Right atrium auricular region (tissue), 2 donors: ENCODE results near the gene TPGS1. TPM values are rescaled to one million over a fixed set of nuclear protein-coding genes. Genes with fewer than 3 reads are reported as not detected.

ENCODE experiments used
- DNase-seq: peaks from one replicate; pipeline ENCODE4 v3.0.0-alpha.2; 2019; ENCODE audit warnings: low spot score
- H3K27ac ChIP-seq, 2 donors: fragments of 200-600 bp; sonication (generic); 1 replicate in 1 of 2; 2 replicates in 1 of 2; pipeline ENCODE4 v1.5.1; 2016 to 2019
- H3K27me3 ChIP-seq, 2 donors: fragments of 200-600 bp; sonication (generic); one replicate each; pipeline versions ENCODE4 v1.5.1 to v1.6.0; 2017 to 2019
- H3K36me3 ChIP-seq: fragments of 200-600 bp; sonication (generic); one replicate; pipeline ENCODE4 v1.5.1; 2016
- H3K4me1 ChIP-seq, 2 donors: fragments of 200-600 bp; sonication (generic); one replicate each; pipeline versions ENCODE4 v1.5.1 to v1.6.0; 2017 to 2019
- H3K4me3 ChIP-seq, 2 donors: fragments of 200-600 bp; sonication (generic); 1 replicate in 1 of 2; 2 replicates in 1 of 2; pipeline ENCODE4 v1.5.1; 2017 to 2019; ENCODE audit warnings: mild to moderate bottlenecking in 1 of 2, moderate library complexity in 1 of 2
- H3K9me3 ChIP-seq, 2 donors: fragments of 200-600 bp; sonication (generic); one replicate each; pipeline ENCODE4 v1.5.1; 2019
- CTCF ChIP-seq, 2 donors: fragments of 200-600 bp; sonication (generic); IDR thresholded peaks; one replicate each; pipeline ENCODE4 v1.5.1; 2019; ENCODE audit warnings: antibody characterized with exemption in 2 of 2
- total RNA-seq, 2 donors: library from RNA; depleted of rRNA; stranded (reverse); fragments of >200 nt; gene quantifications; one replicate each; pipeline ENCODE4 v1.1.0, GENCODE V29; 2016

The TPGS1 gene
- total RNA-seq, 2 donors from 2014 or later = 30.3 to 33.2 TPM

DNA sequence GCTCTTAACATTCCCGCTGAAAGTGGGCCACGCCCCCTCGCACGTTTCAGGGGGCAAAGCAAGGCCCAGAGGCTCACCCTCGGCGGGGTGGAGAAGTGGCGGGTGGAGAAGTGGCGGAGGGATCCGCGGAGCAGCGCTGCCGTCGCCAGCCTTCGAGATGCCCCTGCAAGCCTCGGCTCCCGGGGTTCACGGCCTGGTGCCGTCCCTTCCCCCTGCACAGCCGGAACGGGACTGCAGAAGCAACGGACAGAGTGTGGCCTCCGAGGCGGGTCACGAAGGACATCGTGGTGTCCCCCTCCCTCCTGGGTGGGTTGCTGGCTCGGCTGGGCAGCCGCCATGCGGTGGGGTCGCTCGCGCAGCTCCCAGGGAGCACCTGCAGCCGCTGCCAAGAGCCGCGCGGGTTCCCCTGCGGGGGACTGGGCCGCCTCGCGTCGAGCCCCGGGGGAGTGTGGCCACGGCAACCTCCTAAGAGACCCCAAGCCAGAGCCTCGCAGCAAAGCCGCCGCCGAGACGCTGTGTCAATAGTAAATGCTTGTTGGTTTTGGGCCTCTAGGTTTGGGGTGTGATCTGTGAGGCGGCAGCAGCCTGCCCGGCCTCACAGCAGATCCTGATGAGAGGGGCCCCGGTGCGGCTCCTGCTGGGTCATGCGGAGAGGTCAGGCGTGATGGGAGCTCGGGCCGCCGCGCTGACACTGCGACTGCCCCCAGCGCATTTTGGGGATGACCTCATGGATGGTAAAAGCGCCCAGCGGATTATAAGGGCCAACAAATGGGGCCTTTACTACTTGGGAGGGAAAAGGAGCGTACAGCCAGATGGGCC is 5.5 kb downstream of the TPGS1 start:
- TF ChIP-seq CTCF (IDR thresholded peaks at IDR 0.05) = no peak
- no peak for DNase-seq

GRCh38 chr19:513368-514165 is 6.3 kb downstream of the TPGS1 start:
- DNase-seq = no peak
- TF ChIP-seq CTCF (IDR thresholded peaks at IDR 0.05) = no peak
- Histone ChIP-seq H3K36me3 (no peaks in the 10 kb centered on the region), H3K4me3 (no peak overlapping the region), H3K4me1 (peaks cover 0 to 30% of the 10 kb centered on the region in 2 donors), H3K9me3 (no peaks in the 10 kb centered on the region), H3K27me3 (no peaks in the 10 kb centered on the region), H3K27ac (no peak overlapping the region)

More for the DNA sequence above, 5.5 kb downstream of the TPGS1 start:
- Histone ChIP-seq H3K4me1 (peaks cover 0 to 38% of the 10 kb centered on the region in 2 donors), H3K27me3 (no peaks in the 10 kb centered on the region), H3K4me3 (no peak overlapping the region), H3K9me3 (no peaks in the 10 kb centered on the region), H3K36me3 (no peaks in the 10 kb centered on the region), H3K27ac (no peak overlapping the region)

GRCh38 chr19:514166-514663 is 6.9 kb downstream of the TPGS1 start:
- Histone ChIP-seq H3K36me3 (no peaks in the 10 kb centered on the region), H3K27ac (no peak overlapping the region), H3K27me3 (no peaks in the 10 kb centered on the region), H3K9me3 (no peaks in the 10 kb centered on the region), H3K4me3 (no peak overlapping the region), H3K4me1 (peaks cover 0 to 26% of the 10 kb centered on the region in 2 donors)
- no peak for TF ChIP-seq CTCF (IDR thresholded peaks at IDR 0.05)
- no peak for DNase-seq

DNA sequence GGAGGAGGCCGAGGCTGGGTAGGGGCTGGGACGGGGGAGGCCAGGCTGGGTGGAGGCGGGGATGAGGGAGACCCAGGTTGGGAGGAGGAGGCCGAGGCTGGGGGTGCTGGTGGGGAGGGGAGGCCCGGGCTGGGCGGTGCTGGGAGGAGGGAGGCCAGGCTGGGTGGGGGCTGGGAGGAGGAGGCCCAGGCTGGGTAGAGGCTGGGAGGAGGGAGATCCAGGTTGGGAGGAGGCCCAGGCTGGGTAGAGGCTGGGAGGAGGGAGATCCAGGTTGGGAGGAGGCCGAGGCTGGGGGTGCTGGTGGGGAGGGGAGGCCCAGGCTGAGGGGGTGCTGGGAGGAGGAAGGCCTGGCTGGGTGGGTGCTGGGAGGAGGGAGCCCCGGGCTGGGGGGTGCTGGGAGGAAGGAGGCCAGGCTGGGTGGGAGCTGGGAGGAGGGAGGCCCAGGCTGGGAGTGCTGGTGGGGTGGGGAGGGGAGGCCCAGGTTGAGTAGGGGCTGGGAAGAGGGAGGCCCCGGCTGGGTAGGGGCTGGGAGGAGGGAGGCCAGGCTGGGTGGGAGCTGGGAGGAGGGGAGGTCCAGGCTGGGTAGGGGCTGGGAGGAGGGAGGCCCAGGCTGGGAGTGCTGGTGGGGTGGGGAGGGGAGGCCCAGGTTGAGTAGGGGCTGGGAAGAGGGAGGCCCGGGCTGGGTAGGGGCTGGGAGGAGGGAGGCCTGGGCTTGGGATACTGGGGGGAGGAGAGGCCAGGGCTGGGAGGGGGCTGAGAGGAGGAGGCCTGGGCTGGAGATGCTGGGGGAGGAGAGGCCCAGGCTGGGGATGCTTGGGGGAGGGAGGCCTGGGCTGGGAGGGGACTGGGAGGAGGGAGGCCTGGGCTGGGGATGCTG is 10.7 kb downstream of the TPGS1 start:
- Histone ChIP-seq H3K4me3 (no peak overlapping the region), H3K27ac (no peak overlapping the region), H3K4me1 (peaks cover 0 to 5% of the 10 kb centered on the region in 2 donors), H3K27me3 (no peaks in the 10 kb centered on the region), H3K36me3 (no peaks in the 10 kb centered on the region), H3K9me3 (no peaks in the 10 kb centered on the region)
- DNase-seq = no peak
- TF ChIP-seq CTCF (IDR thresholded peaks at IDR 0.05) = no peak

GRCh38 chr19:518598-519231 is 11.4 kb downstream of the TPGS1 start:
- H3K36me3 ChIP-seq = no peaks in the 10 kb centered on the region

More at GRCh38 chr19:518598-519231, 11.4 kb downstream of the TPGS1 start:
- no peak for TF ChIP-seq CTCF (IDR thresholded peaks at IDR 0.05)
- H3K27me3 ChIP-seq = no peaks in the 10 kb centered on the region
- no peak overlapping the region for H3K27ac ChIP-seq
- DNase-seq = no peak
- H3K4me3 ChIP-seq = no peak overlapping the region
- H3K9me3 ChIP-seq = no peaks in the 10 kb centered on the region
- no peaks in the 10 kb centered on the region for H3K4me1 ChIP-seq
